COLO668 (cell line): ENCODE results near the gene SLC35F1.

Experiments used
- DNase-seq: peaks from one replicate; lab custom pipeline; 2025; ENCODE audit not compliant: unreplicated experiment; lab: John Stamatoyannopoulos, UW

Gene SLC35F1

DNA sequence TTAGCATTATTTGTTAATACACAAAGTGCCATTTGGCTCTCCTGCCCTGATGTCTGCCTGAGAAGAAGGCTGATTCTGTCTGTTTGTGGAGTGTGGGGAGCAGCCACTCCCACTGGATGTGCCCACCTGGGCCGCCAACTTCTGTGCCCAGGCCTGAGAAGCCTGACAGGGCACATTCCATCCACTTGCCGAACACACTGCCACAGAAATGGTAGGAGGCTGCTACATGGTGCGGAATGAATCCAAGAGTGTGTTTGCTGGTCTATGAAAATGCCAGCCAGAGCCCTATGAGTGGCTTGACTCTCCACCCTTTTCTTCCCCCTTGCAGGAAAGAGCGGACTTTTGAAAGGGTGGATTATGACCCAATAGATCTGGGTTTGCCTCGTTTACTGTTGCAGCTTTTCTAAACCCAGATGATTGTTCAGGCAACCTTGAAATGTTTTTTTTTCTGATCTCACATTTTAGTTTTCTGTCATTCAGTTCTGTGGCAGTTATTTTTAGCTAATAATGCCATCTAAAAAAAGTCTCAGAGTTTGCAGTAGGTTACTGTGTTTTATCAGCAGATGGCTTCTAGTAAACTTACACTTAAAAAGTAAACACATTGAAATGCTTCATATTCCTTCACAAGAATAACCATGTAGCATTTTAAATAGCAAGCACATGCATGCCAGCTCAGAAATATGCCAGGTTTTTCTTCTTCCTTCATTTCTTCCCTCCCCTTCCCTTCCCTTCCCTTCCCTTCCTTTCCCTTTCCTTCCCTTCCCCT is 196.5 kb downstream of the SLC35F1 start:
- DNase-seq, result no peak

DNA sequence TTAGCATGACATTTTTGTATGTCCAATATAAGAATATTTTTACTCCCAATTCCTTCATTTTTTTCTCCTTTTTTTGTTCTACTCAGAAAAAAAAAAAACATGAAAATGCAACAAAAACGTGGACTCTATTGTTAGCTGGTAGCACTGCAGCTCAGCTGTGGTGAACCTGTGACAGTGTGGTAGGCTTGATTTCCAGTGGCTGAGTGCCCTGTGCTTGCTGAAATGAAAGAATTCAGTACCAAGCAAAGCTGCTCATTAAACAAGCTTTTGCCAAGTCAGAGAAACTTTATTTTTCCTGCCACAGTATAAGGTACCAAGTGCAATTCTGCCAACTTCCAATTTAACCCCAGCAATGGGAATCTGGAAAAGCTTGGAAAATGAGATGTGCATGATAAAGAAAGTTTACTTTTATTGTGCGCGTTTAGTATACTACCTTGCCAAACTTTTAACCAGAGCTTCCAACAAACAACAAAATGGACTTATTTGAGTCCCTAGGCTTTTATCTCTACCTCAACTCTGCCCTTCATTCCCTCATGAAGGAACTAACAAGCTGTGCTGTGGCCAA is 215.2 kb downstream of the SLC35F1 start:
- DNase-seq, result no peak

DNA sequence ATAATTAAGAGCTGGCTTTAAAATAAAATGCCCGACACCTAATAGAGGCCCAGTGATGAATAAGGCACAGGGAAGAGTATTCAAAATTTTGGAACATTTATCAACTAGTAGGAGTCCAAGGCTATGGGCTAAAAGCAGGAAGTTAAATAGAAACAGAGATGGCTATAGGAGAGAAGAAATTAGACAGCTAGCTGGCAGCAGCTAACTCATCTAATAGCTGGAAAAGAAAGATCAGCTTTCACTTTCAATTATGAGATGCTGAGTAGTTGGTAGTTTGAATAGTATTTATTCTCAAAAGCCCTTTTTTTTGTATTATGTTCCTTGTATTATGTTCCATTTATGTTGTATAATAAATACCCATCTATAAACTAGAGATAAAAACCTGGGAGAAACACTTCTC is 215.7 kb downstream of the SLC35F1 start:
- no peak for DNase-seq

DNA sequence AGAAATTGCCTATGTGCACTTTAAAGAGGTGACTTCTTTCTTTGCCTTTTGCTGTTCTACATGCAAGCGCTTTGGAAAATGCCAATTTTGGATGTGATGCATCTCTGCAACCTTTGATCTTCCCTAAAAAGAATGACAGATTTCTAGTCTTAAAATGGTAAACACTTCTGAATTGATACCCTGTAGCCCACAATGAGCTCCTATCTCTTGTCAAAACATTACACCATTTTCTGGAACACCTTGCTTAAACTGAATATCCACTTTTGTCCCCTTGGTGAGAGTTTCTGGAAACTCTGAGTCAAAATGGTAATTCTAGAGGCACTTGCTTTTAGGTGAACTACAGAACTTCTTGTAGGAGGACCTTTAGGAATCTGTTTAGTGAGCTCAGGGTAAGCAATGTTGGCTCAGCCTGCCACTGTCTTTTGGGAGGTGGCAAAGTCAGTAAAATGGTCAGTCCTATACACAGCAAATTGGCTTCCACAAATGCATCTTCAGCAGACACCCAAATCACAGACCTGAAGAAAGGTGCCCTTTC is 216.5 kb downstream of the SLC35F1 start:
- DNase-seq, result no peak

DNA sequence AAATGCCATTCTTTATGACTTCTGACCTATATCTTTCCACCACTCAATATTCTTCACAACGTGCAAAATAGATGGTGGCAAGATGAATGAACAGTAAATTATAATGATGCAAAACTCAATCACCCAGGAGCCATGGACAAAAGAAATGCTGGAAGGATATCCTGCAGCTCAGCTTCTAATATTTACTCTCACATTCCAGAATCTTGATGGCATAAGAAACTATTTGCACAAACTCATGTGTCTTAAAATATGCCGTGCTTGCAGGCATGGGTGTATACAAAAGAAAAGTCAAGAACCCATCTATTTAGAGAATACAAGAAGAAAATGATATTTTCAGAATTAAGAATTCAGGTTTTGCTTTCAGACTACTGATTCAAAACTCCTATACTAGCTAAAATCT is 217.8 kb downstream of the SLC35F1 start:
- DNase-seq, result no peak

DNA sequence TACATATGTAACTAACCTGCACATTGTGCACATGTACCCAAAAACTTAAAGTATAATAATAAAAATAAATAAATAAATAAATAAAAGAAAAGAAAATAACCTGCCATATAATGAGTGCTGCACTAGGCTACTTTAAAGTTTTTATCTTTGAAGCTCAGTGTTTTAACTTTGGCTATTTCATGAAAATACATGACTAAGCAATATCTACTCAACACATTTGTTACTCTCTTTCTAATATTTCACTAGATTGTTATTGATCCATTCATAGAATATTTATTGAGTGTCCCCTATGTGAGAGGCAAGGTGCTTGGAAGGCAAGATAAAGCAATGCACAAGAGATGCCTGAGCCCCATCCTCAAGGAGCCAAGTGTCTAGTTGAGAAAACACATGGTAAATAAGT is 221.7 kb downstream of the SLC35F1 start:
- no peak for DNase-seq

DNA sequence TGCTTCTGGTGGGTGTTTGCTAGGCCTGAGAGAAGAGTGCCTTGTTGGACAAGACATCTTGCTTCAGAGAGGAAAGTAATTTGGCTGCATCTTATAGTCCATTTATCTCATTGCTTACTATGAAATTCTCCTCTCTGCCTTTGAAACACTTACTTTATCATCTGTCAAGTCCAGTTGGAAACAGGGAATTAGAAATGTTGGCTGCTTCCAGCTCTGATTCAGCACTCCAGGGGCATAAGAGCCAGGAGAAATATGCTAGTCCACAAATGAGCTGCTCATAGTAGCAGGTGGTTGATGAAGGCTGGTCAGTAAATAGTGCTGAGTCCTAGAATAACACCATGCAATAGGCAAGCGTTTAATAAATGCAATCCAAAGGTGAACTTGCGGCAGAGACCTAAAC is 227.1 kb downstream of the SLC35F1 start:
- no peak for DNase-seq

DNA sequence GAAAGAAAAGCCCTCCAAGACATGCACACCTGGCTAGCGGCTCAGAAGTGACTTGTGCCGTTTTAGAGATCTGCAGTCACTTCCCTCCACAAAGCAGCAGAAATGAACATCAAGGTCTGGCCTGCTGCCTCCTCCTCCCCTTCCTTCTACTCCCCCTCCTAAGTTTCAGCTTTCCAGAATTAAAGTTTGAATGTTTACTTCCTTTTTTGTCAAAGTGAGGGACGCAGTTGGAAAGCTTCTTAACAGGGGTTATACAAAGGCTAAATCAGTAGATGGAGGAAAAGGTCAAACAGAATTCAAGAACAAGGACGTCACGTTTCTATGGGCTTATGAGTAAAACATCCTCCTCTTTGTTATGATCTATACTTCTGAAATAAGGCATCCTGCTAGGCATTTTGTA is 227.7 kb downstream of the SLC35F1 start:
- no peak for DNase-seq

DNA sequence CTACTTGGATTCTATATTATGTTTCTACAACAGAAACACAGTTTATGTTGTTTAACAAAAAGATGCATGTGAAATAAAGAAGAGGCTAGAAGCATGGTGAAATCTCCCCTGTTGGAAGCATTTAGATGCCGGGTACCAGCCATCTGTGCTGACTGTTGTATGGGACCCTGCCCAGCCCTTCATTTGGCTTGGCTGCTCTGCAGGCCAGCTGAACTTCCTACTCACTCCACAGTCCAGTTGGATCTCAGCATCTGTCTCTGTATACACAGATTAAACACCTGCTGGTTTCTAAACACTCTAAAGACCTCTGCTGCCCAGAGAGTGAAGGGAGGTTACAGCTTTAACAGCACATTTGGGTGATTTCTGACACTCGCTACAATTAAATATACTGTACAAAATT is 228.3 kb downstream of the SLC35F1 start:
- DNase-seq, result no peak

DNA sequence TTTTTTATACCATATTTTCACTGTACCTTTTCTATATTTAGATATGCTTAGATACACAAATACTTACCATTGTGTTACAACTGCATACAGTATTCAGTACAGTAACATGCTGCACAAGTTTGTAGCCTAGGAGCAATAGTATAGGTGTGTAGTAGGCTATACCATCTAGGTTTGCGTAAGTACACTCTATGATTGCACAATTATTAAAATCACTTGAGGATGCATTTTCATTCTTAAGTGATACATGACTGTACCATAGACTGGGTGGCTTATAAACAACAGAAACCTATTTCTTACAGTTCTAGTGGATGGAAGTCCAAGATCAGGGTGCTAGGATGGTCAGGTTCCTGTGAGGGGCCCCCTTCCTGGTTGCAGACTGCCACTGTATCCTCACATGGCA is 234.1 kb downstream of the SLC35F1 start:
- DNase-seq, result no peak

DNA sequence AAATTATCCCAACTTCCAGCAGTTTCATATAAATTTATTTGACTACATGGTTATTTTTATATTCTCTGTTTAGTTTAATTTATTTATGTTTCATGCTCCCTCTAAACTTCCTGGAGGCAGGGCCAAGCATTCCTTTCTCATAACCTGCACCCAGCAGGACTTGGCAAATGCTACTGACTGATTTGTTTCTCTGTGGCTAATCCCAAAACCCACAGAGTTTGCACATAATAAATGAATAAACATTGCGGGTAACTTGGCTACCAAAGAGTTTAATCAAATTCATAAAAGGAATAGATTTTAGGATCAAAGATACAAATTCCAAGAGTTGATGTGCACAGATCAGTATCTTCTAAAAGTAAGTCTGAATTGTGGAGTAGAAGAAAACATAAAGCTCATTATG is 239.5 kb downstream of the SLC35F1 start:
- no peak for DNase-seq

DNA sequence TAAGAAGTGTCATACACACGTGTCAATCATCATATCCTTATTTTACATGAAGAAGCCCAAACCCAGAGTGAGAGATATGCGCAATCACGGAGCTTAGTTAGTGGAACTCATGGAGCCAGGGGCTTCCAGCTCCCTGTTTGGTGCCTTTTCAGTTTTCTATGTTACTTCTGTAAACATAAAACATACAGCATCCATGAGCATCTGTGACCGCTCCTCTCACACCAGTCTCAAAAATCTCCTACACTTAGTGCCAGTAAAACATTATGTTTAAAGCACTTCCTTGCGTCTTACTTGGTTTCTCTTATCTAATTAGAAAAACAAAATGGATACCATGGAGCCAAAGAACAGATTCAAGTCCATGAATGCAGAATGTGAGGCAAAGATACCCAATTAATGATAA is 240.4 kb downstream of the SLC35F1 start:
- no peak for DNase-seq

DNA sequence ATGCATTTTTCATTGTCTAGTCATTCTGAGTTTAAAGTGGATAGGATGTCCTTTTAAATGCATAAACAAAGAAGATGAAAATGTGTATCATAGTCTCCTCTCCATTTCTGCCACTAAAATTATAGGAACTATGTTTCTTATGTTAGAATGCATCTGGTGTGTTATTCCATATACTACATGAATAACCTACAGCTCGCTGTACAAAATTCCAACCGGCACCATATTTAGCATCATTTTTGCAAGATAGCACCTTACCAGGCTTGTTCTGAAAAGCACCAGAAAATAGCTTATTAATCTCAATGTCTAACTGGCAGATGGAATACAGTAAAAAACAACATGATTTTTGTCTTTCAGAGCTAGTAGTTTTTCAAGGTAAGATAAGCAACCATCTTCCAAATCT is 241.5 kb downstream of the SLC35F1 start:
- DNase-seq, result no peak

DNA sequence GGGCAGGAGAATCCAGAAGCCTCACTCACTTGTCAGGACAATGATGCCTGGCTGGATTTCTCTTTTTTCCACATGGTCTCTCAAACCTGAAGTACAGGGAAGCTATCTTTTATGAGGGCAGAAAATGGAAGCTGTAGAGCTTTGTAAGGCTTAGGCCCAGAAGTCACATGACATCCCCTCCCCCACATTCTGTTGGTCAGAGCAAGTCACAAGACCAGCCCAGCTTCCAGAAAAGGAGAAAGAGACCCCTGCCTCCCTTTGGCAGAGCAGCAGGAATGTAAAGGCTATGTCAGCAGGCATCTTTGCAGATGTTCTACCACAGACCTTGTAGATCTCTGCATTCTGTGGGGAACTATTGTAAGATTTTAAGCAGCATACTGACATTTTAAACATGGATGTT is 245.5 kb downstream of the SLC35F1 start:
- no peak for DNase-seq

DNA sequence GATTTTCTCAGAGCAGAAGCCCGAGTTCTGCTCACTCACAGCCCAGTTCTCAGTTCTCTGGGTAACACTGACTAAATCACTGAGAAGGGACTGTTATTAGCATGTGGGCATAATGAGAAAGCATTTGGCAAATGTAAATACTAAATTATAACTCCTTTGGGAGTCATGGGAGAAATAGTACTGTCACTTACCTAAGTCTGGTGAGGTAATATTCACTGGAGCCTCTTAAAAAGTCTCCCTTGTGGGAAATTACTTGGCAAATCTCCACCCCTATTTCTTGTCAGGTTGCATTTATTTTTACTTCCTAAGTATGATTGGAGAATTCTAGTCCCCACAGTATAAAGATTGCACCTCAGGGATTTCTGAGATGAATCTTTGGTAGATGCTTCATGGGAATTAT is 254.3 kb downstream of the SLC35F1 start:
- no peak for DNase-seq

DNA sequence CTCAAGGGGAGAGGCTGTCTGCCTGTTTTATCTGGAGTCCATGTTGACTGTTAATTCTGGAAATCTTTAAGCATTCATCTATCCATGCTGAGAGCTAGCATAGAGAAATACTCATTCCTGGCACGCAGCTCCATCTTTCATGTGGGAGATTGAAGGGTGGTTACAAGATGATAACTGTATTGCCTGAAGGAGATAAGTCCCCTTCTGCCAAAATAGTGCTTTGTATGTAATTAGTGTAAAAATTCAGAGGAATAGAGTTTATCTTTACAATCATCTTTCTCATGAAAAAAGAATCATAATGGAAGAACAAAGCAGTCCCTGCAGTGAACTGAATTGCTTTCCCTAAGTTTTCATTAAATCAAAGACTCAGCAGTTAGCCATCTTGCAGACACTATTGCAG is 256.5 kb downstream of the SLC35F1 start:
- DNase-seq, result no peak

DNA sequence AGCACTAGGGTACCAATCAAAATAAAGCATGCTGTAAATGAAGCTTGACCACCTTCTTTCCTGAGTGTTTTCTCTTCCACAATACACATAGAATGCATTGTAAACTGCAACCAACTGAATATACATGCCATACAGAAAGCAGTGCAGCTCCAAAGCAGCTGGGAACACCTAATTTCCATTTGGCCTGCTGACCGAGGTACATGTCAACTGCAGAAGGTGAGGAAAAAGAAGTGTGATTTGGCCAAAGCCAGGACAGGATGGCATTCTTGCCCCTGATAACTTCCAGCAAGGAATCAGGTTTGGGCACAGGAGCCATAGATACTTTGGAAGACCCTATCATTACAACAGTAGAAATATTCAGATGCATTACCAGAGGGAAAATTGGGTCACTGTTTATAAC is 258.4 kb downstream of the SLC35F1 start:
- DNase-seq, result no peak

DNA sequence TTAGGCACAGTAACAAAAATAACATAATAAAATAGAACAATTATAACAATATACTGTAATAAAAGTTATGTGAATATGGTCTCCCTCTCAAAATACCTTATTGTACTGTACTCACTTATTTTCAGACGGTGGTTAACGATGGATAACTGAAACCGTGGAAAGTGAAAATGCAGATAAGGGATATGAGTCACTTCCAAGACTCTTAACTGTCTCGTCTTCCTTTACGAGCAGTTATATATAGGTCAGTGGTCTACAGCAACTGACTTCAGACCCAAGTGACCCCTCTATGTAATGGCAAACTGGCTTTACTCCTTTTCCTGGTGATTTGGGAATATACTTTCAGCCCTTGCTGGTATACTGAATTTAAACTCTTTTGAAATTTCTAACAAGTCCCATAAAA is 261.4 kb downstream of the SLC35F1 start:
- DNase-seq, result no peak

DNA sequence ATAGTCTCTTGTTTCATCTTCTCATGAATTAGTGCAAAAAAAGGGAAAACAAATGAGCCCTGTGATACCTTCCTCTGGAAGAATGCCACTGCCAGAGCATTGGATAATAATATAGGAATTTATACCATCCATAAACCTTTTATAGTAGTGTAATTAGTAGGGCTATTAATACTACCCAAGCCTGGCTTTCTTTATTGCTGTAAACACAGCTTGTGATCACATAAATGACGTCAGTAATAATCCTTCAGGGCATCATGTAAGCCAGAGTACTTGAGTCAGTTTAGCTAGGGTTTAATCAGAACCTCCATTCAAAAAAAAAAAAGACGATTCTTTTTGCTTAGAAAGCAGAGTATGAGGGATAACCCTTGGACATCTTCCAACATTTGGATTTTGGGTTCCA is 264.8 kb downstream of the SLC35F1 start:
- no peak for DNase-seq

DNA sequence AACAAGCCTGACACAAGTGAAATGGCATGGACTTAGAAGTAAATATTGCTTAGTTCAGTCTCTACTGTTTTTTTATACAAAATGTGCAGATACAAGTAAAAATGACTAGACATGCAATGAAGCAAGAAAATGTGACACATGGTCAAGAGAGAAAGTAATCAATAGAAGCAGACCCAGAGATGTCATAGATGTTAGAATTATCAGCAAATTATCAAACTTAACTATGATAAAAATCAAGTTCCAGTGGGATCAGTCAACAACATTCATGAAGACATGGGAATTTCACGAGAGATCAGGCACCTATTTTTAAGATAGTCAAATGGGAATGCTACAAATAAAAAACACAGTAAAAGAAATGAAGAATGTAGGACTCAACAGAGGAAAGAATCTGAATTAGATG is 267.0 kb downstream of the SLC35F1 start:
- no peak for DNase-seq

DNA sequence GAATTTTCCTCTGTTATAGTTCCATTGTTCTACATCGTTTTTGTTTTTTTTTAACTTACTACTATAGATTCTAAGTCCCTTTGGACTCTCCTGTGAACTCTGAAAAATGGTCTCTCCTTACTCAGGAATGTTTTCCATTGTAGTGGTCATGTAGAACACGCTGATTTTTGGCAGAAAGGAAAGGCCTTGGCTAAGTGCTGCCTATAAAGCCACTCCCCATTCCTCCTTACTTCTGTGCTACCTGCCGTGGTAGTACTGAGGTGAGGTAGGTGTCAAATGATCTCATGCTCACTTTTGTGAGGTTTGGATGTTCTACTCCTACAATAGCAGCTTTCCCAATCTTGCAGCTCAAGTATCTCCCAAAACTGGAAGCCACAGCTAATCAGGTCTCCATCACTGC is 270.7 kb downstream of the SLC35F1 start:
- DNase-seq, result no peak

DNA sequence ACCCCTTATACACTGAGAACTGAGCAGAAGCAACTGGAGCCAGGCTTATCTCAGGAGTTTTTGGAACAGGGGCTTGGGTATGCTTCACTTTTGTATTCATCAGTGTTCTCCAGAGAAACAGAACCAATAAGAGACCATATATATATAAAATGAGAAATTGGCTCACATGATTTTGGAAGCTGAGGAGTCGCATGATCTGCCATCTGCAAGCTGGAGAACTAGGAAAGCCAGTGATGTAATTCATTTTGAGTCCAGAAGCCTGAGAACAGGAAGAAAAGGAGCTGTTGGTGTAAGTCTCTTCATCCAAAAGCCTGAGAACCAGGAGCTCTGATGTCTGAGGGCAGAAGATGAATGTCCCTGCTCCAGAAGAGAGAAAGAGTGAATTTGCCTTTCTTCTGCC is 272.0 kb downstream of the SLC35F1 start:
- DNase-seq, result no peak
